ENCODE measurements around the gene PJA1. TPM values are rescaled to one million over a fixed set of nuclear protein-coding genes. Genes with fewer than 3 reads are reported as not detected.

PJA1 gene
- total RNA-seq, 2 experiments from 2014 or later, result 18.4 to 20.2 TPM

DNA sequence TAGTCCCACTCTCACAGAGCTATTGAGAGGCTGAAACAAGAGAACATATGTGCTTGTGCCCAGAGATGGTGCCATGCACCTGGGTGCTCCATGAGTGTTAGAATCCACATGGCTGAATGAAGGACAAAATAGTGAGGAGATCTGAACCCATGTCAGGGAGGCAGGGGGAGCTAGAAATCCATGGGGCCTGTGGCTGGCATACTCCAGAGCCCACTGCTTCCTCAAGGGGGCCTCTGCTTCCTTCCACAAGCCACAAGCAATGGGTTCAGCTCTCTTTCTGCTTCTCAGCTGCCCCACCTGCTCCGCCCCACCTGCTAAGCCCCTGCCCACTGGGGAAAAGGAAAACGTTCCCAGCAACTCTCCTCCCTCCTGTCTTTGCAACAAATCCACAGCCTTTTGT is 46.1 kb downstream of the PJA1 start:
- Histone ChIP-seq H3K9me2 (ENCODE audit: insufficient read depth, low read length) (no peaks in the 10 kb centered on the region), H3K27ac (ENCODE audit: low read depth, low read length, poor library complexity, severe bottlenecking) (no peak overlapping the region), H3K79me2 (ENCODE audit: insufficient read depth, low read depth, low read length) (no peaks in the 10 kb centered on the region), H2AFZ (ENCODE audit: low read length) (no peak overlapping the region), H3K4me2 (ENCODE audit: low read length) (no peak overlapping the region), H3K4me3 (ENCODE audit: low read depth, low read length, poor library complexity, severe bottlenecking) (no peak overlapping the region), H4K20me1 (ENCODE audit: insufficient read depth, low read length) (no peaks in the 10 kb centered on the region), H3K4me1 (ENCODE audit: insufficient read depth, low read length, poor library complexity, severe bottlenecking) (no peaks in the 10 kb centered on the region), H3K36me3 (ENCODE audit: insufficient read depth, low read length) (no peaks in the 10 kb centered on the region), H3K9me3 (ENCODE audit: low read length) (no peaks in the 10 kb centered on the region)
- no peak for TF ChIP-seq EZH2phosphoT487 (IDR thresholded peaks at IDR 0.05; ENCODE audit: borderline replicate concordance, low read depth, low read length)
- TF ChIP-seq, protein P1, sequence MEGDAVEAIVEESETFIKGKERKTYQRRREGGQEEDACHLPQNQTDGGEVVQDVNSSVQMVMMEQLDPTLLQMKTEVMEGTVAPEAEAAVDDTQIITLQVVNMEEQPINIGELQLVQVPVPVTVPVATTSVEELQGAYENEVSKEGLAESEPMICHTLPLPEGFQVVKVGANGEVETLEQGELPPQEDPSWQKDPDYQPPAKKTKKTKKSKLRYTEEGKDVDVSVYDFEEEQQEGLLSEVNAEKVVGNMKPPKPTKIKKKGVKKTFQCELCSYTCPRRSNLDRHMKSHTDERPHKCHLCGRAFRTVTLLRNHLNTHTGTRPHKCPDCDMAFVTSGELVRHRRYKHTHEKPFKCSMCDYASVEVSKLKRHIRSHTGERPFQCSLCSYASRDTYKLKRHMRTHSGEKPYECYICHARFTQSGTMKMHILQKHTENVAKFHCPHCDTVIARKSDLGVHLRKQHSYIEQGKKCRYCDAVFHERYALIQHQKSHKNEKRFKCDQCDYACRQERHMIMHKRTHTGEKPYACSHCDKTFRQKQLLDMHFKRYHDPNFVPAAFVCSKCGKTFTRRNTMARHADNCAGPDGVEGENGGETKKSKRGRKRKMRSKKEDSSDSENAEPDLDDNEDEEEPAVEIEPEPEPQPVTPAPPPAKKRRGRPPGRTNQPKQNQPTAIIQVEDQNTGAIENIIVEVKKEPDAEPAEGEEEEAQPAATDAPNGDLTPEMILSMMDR (conservative IDR thresholded peaks at IDR 0.05; ENCODE audit: low read length), result no peak
- intact Hi-C loops (cut with micrococcal nuclease; ENCODE audit: unreplicated experiment), result no loop called here
- ChIA-PET POLR2A (no interaction called here), CTCF (ENCODE audit: unreplicated experiment) (no interaction called here)
- no TSS peak for BruUV-seq (replicated peaks)
- DNase-seq (ENCODE audit: low spot score), result no peak

DNA sequence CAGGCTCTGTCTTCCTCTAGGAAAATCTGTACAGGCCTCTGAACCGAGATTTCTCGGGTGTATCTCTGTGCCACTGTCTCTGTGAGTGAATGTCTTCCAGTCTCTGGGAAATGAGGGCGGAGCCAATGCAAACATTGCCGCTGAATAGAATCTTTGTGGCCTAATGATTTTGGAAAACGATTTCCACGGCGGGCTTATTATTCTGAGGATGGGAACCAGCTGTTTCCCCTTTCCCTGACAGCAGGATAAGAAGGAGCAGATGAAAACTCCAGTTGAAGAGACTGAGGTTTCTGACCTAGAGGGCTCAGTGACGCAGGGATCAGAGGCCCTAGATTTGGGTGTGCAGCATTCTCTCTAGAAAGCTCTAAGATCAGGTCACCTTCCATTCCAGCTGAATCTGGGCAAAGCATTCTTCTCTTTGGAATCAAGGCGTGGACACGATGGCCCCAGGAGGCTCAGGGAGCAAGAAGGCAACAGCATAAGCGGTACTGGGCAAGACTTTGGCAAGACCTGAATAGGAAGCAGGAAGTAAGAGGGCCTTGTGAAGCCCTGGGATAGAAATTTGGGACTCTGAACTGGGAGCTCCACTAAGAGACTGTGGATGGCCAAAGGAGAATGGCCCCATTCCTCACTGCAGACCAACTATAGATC is 47.3 kb downstream of the PJA1 start:
- Histone ChIP-seq H3K4me3 (ENCODE audit: low read depth, low read length, poor library complexity, severe bottlenecking) (no peak overlapping the region), H3K4me2 (ENCODE audit: low read length) (no peak overlapping the region), H3K79me2 (ENCODE audit: insufficient read depth, low read depth, low read length) (no peaks in the 10 kb centered on the region), H3K9me2 (ENCODE audit: insufficient read depth, low read length) (no peaks in the 10 kb centered on the region), H3K9me3 (ENCODE audit: low read length) (no peaks in the 10 kb centered on the region), H3K4me1 (ENCODE audit: insufficient read depth, low read length, poor library complexity, severe bottlenecking) (no peaks in the 10 kb centered on the region), H2AFZ (ENCODE audit: low read length) (no peak overlapping the region), H4K20me1 (ENCODE audit: insufficient read depth, low read length) (no peaks in the 10 kb centered on the region), H3K27ac (ENCODE audit: low read depth, low read length, poor library complexity, severe bottlenecking) (no peak overlapping the region), H3K36me3 (ENCODE audit: insufficient read depth, low read length) (no peaks in the 10 kb centered on the region)
- ChIA-PET POLR2A (no interaction called here), CTCF (ENCODE audit: unreplicated experiment) (no interaction called here)
- TF ChIP-seq, protein P1 (conservative IDR thresholded peaks at IDR 0.05; ENCODE audit: low read length), result no peak
- TF ChIP-seq EZH2phosphoT487 (IDR thresholded peaks at IDR 0.05; ENCODE audit: borderline replicate concordance, low read depth, low read length), result no peak
- no TSS peak for BruUV-seq (replicated peaks)
- DNase-seq (ENCODE audit: low spot score), result no peak
- intact Hi-C loops (cut with micrococcal nuclease; ENCODE audit: unreplicated experiment), result no loop called here

DNA sequence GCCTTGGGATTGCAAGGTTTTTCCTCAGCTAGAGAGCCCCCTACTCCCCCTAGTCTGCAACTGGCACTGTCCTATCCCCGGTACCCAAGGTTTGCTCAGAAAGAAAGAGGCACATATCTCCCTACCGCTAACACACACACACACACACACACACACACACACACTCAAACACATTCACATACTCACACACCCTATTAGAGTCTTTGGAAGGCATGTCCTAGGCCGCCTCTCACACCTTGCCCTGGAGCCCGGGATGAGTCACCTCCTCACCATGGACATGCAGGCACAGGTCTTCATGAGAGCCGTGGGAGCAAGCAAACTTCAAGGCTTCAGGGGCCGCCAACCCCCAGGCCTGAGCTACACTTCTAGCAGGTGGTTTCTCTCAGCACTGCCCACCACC is 49.2 kb downstream of the PJA1 start:
- Histone ChIP-seq H3K9me2 (ENCODE audit: insufficient read depth, low read length) (no peaks in the 10 kb centered on the region), H2AFZ (ENCODE audit: low read length) (no peak overlapping the region), H3K4me3 (ENCODE audit: low read depth, low read length, poor library complexity, severe bottlenecking) (no peak overlapping the region), H3K9me3 (ENCODE audit: low read length) (no peaks in the 10 kb centered on the region), H3K4me1 (ENCODE audit: insufficient read depth, low read length, poor library complexity, severe bottlenecking) (no peaks in the 10 kb centered on the region), H3K27ac (ENCODE audit: low read depth, low read length, poor library complexity, severe bottlenecking) (no peak overlapping the region), H3K36me3 (ENCODE audit: insufficient read depth, low read length) (no peaks in the 10 kb centered on the region), H3K79me2 (ENCODE audit: insufficient read depth, low read depth, low read length) (no peaks in the 10 kb centered on the region), H3K4me2 (ENCODE audit: low read length) (no peak overlapping the region), H4K20me1 (ENCODE audit: insufficient read depth, low read length) (no peaks in the 10 kb centered on the region)
- POLR2A ChIA-PET, result no interaction called here
- CTCF ChIA-PET (ENCODE audit: unreplicated experiment), result no interaction called here
- no TSS peak for BruUV-seq (replicated peaks)
- no peak for DNase-seq (ENCODE audit: low spot score)
- TF ChIP-seq EZH2phosphoT487 (IDR thresholded peaks at IDR 0.05; ENCODE audit: borderline replicate concordance, low read depth, low read length), result no peak
- intact Hi-C loops (cut with micrococcal nuclease; ENCODE audit: unreplicated experiment), result no loop called here
